Colonic mucosa (tissue), 4 donors: ENCODE measurements around the gene ZNF777. TPM values are rescaled to one million over a fixed set of nuclear protein-coding genes. Genes with fewer than 3 reads are reported as not detected.

Experiments
- DNase-seq: peaks from one replicate; pipeline ENCODE4 v3.0.0-alpha.2; 2020
- H3K27ac ChIP-seq: fragments of 200-600 bp; one replicate; pipeline ENCODE4 v1.8.0; 2021
- H3K27me3 ChIP-seq: fragments of 200-600 bp; one replicate; pipeline ENCODE4 v1.8.0; 2021
- H3K36me3 ChIP-seq: fragments of 200-600 bp; one replicate; pipeline ENCODE4 v1.8.0; 2021
- H3K4me1 ChIP-seq: fragments of 200-600 bp; one replicate; pipeline ENCODE4 v1.8.0; 2021; ENCODE audit warnings: mild to moderate bottlenecking
- H3K4me3 ChIP-seq: fragments of 200-600 bp; one replicate; pipeline ENCODE4 v1.8.0; 2021
- H3K9ac ChIP-seq, 2 donors: one replicate each; pipeline ENCODE4 v1.7.0; 2013; ENCODE audit warnings: control low read depth in 2 of 2, low read depth in 2 of 2, low read length in 2 of 2
- H3K9me3 ChIP-seq: fragments of 200-600 bp; one replicate; pipeline ENCODE4 v1.8.0; 2021
- intact Hi-C: fragments of 100-400 bp; cut with DNase I; formaldehyde crosslinking; loops from one replicate; pipeline ENCODE4 v1.14.1; 2022
- total RNA-seq, 2 donors: library from RNA; stranded (reverse); fragmentation: NEBNext Ultra II Directional in 1 of 2; extraction: Animal tissue kit (Norgen Biotek cat#: 25700) in 1 of 2; gene quantifications; one replicate each; pipeline ENCODE4 v1.2.1, GENCODE V29; 2021
- TF ChIP-seq, protein P1 (sequence below): fragments of 200-600 bp; IDR thresholded peaks from one replicate; pipeline ENCODE4 v1.8.0; 2022; ENCODE audit warnings: antibody characterized with exemption, mild to moderate bottlenecking
- donor health status: healthy.
- donor health status: DM: no; HTN: no; CAD: no.
- donor health status: DM: no; HTN: no; CAD: no.

The ZNF777 gene
- total RNA-seq = 10 to 100 TPM in 1 of 2 donors, 1 to 10 TPM in 1; 9.5 to 13.1 TPM

DNA sequence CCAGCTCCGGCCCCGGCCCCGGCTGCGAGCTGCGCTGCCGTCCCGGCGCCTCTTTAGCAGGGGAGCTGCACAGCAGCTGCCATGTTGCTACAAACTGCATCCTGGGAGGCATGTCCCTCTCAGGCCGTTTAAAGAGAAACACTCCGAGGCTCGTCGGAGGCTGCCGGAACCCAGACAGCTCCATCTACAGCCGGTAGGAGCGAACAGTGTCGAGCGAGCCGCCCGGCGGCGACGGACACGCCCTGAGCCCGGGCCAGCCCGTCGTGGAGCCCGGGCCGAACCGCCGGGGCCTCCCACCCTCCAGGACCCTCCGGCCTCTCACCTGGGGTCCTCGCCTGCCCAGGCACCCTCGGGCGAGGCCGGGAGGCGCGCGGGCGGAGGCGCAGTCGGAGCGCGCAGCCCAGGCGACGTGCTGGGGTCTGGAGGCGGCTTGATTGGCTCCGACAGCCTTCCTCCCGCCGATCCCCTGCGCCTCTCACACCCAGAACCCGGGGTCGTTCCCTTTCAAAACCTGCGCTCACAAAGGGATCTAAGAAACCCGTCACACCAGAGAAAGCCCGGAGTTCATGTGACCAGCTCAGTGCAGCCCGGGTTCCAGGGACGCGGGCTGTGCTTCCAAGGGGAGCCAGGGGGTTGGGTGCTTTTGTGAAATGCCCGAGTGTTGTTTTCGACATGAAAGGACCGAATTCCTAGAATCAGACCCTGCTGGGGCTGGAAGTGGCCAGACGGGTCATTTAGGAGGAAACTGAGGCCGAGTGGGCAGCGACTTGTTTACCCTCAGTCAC is at the start of gene ZNF777:
Gene ZNF777 (minus strand): TSS at position 570 of the 785 bp plus-strand sequence. CDS start 5,040 bp downstream, outside the sequence.
- Histone ChIP-seq H3K36me3 (no peaks in the 10 kb centered on the region), H3K4me3 (peak within 1 kb of the TSS; percentile 60), H3K27me3 (no peaks in the 10 kb centered on the region), H3K9me3 (no peaks in the 10 kb centered on the region), H3K4me1 (no peaks in the 10 kb centered on the region), H3K9ac (peak within 1 kb of the TSS; percentile 79 to 92), H3K27ac (peak within 1 kb of the TSS; percentile 38)
- DNase-seq = peak; percentile 80
- TF ChIP-seq, protein P1, sequence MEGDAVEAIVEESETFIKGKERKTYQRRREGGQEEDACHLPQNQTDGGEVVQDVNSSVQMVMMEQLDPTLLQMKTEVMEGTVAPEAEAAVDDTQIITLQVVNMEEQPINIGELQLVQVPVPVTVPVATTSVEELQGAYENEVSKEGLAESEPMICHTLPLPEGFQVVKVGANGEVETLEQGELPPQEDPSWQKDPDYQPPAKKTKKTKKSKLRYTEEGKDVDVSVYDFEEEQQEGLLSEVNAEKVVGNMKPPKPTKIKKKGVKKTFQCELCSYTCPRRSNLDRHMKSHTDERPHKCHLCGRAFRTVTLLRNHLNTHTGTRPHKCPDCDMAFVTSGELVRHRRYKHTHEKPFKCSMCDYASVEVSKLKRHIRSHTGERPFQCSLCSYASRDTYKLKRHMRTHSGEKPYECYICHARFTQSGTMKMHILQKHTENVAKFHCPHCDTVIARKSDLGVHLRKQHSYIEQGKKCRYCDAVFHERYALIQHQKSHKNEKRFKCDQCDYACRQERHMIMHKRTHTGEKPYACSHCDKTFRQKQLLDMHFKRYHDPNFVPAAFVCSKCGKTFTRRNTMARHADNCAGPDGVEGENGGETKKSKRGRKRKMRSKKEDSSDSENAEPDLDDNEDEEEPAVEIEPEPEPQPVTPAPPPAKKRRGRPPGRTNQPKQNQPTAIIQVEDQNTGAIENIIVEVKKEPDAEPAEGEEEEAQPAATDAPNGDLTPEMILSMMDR = peak; percentile 24
- intact Hi-C loops = no loop called here

DNA sequence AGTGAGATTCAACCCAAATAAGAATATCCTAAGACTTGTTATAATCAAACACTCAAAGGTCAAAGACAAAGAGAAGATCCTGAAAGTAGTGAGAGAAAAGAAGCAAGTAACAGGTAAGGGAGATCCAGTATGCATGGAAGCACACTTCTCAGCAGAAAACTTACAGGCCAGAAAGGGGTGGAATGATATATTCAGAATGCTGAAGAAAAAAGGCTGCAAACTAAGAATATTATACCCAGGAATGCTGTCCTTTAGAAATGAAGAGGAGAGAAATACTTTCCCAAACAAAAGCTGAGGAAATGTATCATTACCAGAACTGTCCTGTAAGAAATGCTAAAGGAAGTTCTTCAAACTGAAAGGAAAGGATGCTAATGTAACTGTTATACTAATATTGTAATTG is 49.4 kb upstream of the ZNF777 start:
- intact Hi-C loops = no loop called here
- H3K9ac ChIP-seq = no peak overlapping the region
- no peak overlapping the region for H3K27ac ChIP-seq
- H3K9me3 ChIP-seq = no peaks in the 10 kb centered on the region
- H3K4me1 ChIP-seq = no peaks in the 10 kb centered on the region
- no peak for DNase-seq
- no peaks in the 10 kb centered on the region for H3K27me3 ChIP-seq
- TF ChIP-seq, protein P1 = no peak
- H3K4me3 ChIP-seq = no peak overlapping the region
- H3K36me3 ChIP-seq = no peaks in the 10 kb centered on the region

DNA sequence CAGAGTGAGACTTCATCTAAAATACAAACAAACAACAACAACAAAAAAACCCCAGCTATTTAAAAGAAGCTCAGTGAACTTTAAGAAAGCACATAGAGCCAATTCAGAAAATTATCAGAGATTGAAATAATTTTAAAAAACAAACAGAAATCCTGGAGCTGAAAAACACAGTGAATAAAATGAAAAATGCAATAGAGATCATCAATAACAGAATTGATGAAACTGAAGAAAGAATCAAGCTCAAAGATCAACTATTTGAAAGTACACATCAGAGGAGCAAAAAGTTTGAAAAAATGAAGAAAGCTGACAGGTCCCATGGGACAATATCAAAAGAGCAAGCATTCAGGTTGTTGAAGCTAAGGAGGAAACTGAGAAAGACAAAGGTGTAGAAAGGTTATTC is 48.9 kb upstream of the ZNF777 start:
- H3K9ac ChIP-seq = no peak overlapping the region
- H3K27ac ChIP-seq = no peak overlapping the region
- no peak overlapping the region for H3K4me3 ChIP-seq
- H3K27me3 ChIP-seq = no peaks in the 10 kb centered on the region
- DNase-seq = no peak
- no peaks in the 10 kb centered on the region for H3K36me3 ChIP-seq
- H3K9me3 ChIP-seq = no peaks in the 10 kb centered on the region
- TF ChIP-seq, protein P1 = no peak
- intact Hi-C loops = no loop called here
- no peaks in the 10 kb centered on the region for H3K4me1 ChIP-seq

DNA sequence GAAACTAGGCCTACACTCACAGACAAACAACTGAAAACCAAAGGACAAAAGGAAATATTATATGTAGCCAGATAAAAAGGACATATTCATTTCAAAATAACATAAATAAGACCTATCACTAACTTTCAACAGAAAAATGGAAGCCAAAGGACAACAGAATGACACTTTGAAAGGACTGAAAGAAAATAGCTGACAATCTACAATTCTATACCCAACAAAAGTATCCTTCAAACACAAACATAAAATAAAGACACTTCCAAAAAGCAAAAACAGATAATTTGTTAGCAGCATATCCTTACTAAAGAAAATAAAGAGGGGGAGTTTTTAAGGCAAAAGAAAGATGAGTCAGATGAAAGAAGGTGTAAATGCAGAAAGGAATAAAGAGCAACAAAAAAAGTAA is 44.7 kb upstream of the ZNF777 start:
- intact Hi-C loops = no loop called here
- H3K27ac ChIP-seq = no peak overlapping the region
- H3K4me1 ChIP-seq = no peaks in the 10 kb centered on the region
- H3K27me3 ChIP-seq = no peaks in the 10 kb centered on the region
- no peak overlapping the region for H3K4me3 ChIP-seq
- H3K9ac ChIP-seq = no peak overlapping the region
- TF ChIP-seq, protein P1 = no peak
- no peaks in the 10 kb centered on the region for H3K9me3 ChIP-seq
- no peaks in the 10 kb centered on the region for H3K36me3 ChIP-seq
- DNase-seq = no peak

DNA sequence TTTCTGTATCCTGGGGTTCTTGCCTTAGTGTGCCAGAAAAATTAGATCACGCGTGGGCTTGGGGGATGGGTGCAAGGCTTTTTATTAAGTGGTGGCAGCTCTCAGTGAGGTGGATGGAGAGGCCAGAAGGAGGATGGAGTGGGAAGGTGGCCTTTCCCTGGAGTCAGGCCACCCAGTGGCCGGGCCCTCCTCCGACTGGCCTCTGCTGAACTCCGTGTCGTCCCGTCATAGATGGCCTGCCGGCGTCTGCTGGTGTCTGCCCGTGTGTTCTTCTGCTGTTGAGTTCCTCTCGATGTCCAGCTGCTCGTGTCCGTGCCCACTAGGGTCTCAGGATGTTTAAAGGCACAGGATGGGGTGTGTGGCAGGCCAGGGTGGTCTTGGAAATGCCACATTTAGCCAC is 40.8 kb upstream of the ZNF777 start:
- Histone ChIP-seq H3K9ac (no peak overlapping the region), H3K4me3 (no peak overlapping the region), H3K9me3 (no peaks in the 10 kb centered on the region), H3K4me1 (no peaks in the 10 kb centered on the region), H3K36me3 (no peaks in the 10 kb centered on the region), H3K27me3 (no peaks in the 10 kb centered on the region), H3K27ac (no peak overlapping the region)
- DNase-seq = no peak
- intact Hi-C loops = no loop called here
- TF ChIP-seq, protein P1 = no peak
